HEK293 (cell line): Measurements from ENCODE around the gene CCK.
A peak's percentile ranks its signal among the peaks of the same experiment; 100 is the strongest.

ENCODE experiments used
- CTCF ChIA-PET: fragments of 350-600 bp; formaldehyde crosslinking; extraction: SDS; loops from one replicate; lab custom pipeline; 2021; ENCODE audit warnings: antibody characterized with exemption; lab: Yijun Ruan, JAX
- POLR2A ChIA-PET: fragments of 300-600 bp; formaldehyde crosslinking; extraction: SDS; loops from one replicate; lab custom pipeline; 2020; ENCODE audit warnings: antibody characterized with exemption, inconsistent platforms; lab: Yijun Ruan, JAX
- H3K27ac ChIP-seq: fragments of 200-500 bp; sonication (Bioruptor generic); 2 replicates; pipeline ENCODE4 v1.5.1; 2014; ENCODE audit warnings: low read depth, low read length, control low read depth, inconsistent platforms; ENCODE audit errors: extremely low read depth
- H3K36me3 ChIP-seq, 2 experiments: fragments of 200-500 bp in 1 of 2; sonication (Bioruptor generic) in 1 of 2; 1 replicate in 1 of 2; 2 replicates in 1 of 2; pipeline ENCODE4 v1.5.1; 2014 to 2017; ENCODE audit warnings: inconsistent platforms in 2 of 2, low read length in 2 of 2; ENCODE audit not compliant: control insufficient read depth in 2 of 2, insufficient read depth in 1 of 2
- H3K4me1 ChIP-seq: fragments of 200-500 bp; sonication (Bioruptor generic); 2 replicates; pipeline ENCODE4 v1.5.1; 2014; ENCODE audit warnings: mild to moderate bottlenecking, low read length, inconsistent platforms; ENCODE audit not compliant: control insufficient read depth, insufficient read depth
- H3K4me3 ChIP-seq: 2 replicates; pipeline ENCODE4 v1.5.1; 2011; ENCODE audit warnings: low read depth, mild to moderate bottlenecking, control low read depth, low read length, moderate library complexity
- H3K9me3 ChIP-seq: fragments of 200-500 bp; sonication (Bioruptor generic); 2 replicates; pipeline ENCODE4 v1.5.1; 2014; ENCODE audit warnings: low read depth, low read length, inconsistent platforms; ENCODE audit not compliant: control insufficient read depth, insufficient read depth
- EGR2 ChIP-seq: fragments of 450-650 bp; formaldehyde crosslinking; IDR thresholded peaks from 2 replicates; pipeline ENCODE4 v1.5.1; 2016; ENCODE audit warnings: low read depth, missing biosample characterization, missing genetic modification characterization
- GLIS1 ChIP-seq: fragments of 450-650 bp; formaldehyde crosslinking; IDR thresholded peaks from 2 replicates; pipeline ENCODE4 v1.5.1; 2016; ENCODE audit warnings: missing biosample characterization, missing genetic modification characterization
- KLF1 ChIP-seq: fragments of 450-650 bp; formaldehyde crosslinking; IDR thresholded peaks from 2 replicates; pipeline ENCODE4 v1.5.1; 2016; ENCODE audit warnings: missing biosample characterization, missing genetic modification characterization
- REST ChIP-seq: fragments of 450-650 bp; formaldehyde crosslinking; IDR thresholded peaks from 2 replicates; pipeline ENCODE4 v1.5.1; 2016; ENCODE audit warnings: missing biosample characterization, missing genetic modification characterization
- SCRT2 ChIP-seq: fragments of 450-650 bp; formaldehyde crosslinking; IDR thresholded peaks from 2 replicates; pipeline ENCODE4 v1.5.1; 2016; ENCODE audit warnings: missing biosample characterization, missing genetic modification characterization
- SP2 ChIP-seq: fragments of 450-650 bp; formaldehyde crosslinking; IDR thresholded peaks from 2 replicates; pipeline ENCODE4 v1.5.1; 2016; ENCODE audit warnings: missing biosample characterization, missing genetic modification characterization
- SP7 ChIP-seq: fragments of 450-650 bp; formaldehyde crosslinking; IDR thresholded peaks from 2 replicates; pipeline ENCODE4 v1.5.1; 2016; ENCODE audit warnings: missing biosample characterization, missing genetic modification characterization
- TCF7L2 ChIP-seq: IDR thresholded peaks from 2 replicates; pipeline ENCODE4 v1.6.1; 2011; ENCODE audit warnings: low read depth, mild to moderate bottlenecking, inconsistent platforms, low read length, moderate library complexity, borderline replicate concordance
- ZBTB17 ChIP-seq: fragments of 450-650 bp; formaldehyde crosslinking; IDR thresholded peaks from 2 replicates; pipeline ENCODE4 v1.5.1; 2016; ENCODE audit warnings: missing biosample characterization, missing genetic modification characterization
- ZBTB21 ChIP-seq: fragments of 450-650 bp; formaldehyde crosslinking; IDR thresholded peaks from 2 replicates; pipeline ENCODE4 v1.5.1; 2017; ENCODE audit warnings: missing biosample characterization, missing genetic modification characterization
- ZFHX2 ChIP-seq: fragments of 450-650 bp; formaldehyde crosslinking; conservative IDR thresholded peaks from 2 replicates; pipeline ENCODE4 v1.5.1; 2016; ENCODE audit warnings: missing biosample characterization, missing genetic modification characterization
- ZNF18 ChIP-seq: fragments of 450-650 bp; formaldehyde crosslinking; IDR thresholded peaks from 2 replicates; pipeline ENCODE4 v1.5.1; 2016; ENCODE audit warnings: missing biosample characterization, missing genetic modification characterization
- ZNF274 ChIP-seq, 2 experiments: fragments of 200-500 bp in 1 of 2; fragments of 450-650 bp in 1 of 2; sonication (Bioruptor generic) in 1 of 2; formaldehyde crosslinking in 1 of 2; IDR thresholded peaks; 2 replicates each; pipeline versions ENCODE4 v1.5.1 to v1.6.1; 2014 to 2016; ENCODE audit warnings: borderline replicate concordance in 1 of 2, inconsistent platforms in 1 of 2, low read length in 1 of 2, missing biosample characterization in 1 of 2, missing genetic modification characterization in 1 of 2
- ZNF341 ChIP-seq: fragments of 450-650 bp; formaldehyde crosslinking; IDR thresholded peaks from 2 replicates; pipeline ENCODE4; 2016; ENCODE audit warnings: low read depth, missing biosample characterization, missing genetic modification characterization
- ZNF391 ChIP-seq: fragments of 450-650 bp; formaldehyde crosslinking; IDR thresholded peaks from 2 replicates; pipeline ENCODE4 v1.5.1; 2016; ENCODE audit warnings: low read depth, missing biosample characterization, missing genetic modification characterization, borderline replicate concordance
- ZNF544 ChIP-seq: fragments of 450-650 bp; formaldehyde crosslinking; IDR thresholded peaks from 2 replicates; pipeline ENCODE4 v1.5.0; 2017; ENCODE audit warnings: missing biosample characterization, missing genetic modification characterization
- ZNF558 ChIP-seq: fragments of 450-650 bp; formaldehyde crosslinking; IDR thresholded peaks from 2 replicates; pipeline ENCODE4 v1.5.1; 2016; ENCODE audit warnings: missing biosample characterization, missing genetic modification characterization
- ZNF561 ChIP-seq: fragments of 450-650 bp; IDR thresholded peaks from 2 replicates; pipeline ENCODE4 v1.5.1; 2018; ENCODE audit warnings: missing biosample characterization, missing genetic modification characterization, borderline replicate concordance
- ZNF629 ChIP-seq: fragments of 450-650 bp; formaldehyde crosslinking; IDR thresholded peaks from 2 replicates; pipeline ENCODE4 v1.5.1; 2017; ENCODE audit warnings: missing biosample characterization, missing genetic modification characterization
- ZNF76 ChIP-seq: fragments of 450-650 bp; formaldehyde crosslinking; IDR thresholded peaks from 2 replicates; pipeline ENCODE4; 2016; ENCODE audit warnings: low read depth, missing biosample characterization, missing genetic modification characterization, borderline replicate concordance

CCK gene

DNA sequence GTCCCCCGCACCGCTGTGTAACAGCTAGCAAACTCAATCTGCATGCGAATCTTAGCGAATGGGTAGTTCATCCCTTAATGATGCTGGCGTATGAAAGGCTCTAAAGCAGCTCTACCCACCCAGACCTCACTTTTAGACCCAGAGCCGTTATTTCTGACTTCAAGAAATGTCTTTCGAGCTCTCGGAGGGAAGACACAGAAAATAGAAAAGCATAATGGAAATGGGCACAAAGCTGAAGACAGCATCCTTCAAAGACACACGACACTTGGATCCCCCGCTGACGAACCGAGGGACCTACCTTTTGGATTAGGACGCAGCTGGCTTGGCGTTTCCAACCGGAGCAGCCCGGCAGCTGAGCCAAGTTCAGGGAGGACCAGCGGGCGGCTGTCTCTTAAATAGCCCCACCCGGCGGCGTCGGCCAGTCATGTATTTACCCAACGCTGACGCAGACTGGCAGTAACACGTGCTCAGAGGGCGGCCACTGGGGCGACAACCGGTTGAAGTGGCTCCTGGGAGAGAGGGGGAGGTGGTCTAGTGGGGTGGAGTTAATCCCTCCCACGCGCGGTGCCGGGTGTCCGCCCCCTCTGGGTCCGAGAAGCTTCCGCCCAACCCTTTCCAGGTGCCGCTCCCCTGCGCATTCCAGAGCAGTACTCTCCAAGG is 1.5 kb downstream of the CCK start:
- no peak overlapping the region for H3K4me3 ChIP-seq
- TF ChIP-seq KLF1 (tag by site-specific recombination) = peak; percentile 93
- TF ChIP-seq ZFHX2 (tag by site-specific recombination) = 0 out of 2 replicates have a peak, but pooled peaks have one; percentile 15
- no peak for TF ChIP-seq SP7 (tag by site-specific recombination)
- no peak for TF ChIP-seq ZNF558 (tag by site-specific recombination)
- no peak for TF ChIP-seq ZNF18 (tag by site-specific recombination)
- TF ChIP-seq EGR2 = 0 out of 2 replicates have a peak, but pooled peaks have one; percentile 35
- no peak for TF ChIP-seq ZNF274 (IDR thresholded peaks at IDR 0.05; ENCODE audit: low read length)
- TF ChIP-seq ZNF274 (tag by site-specific recombination; IDR thresholded peaks at IDR 0.05; ENCODE audit: borderline replicate concordance) = no peak
- TF ChIP-seq REST (tag by site-specific recombination) = 0 out of 2 replicates have a peak, but pooled peaks have one; percentile 40
- TF ChIP-seq SP2 (tag by site-specific recombination) = 0 out of 2 replicates have a peak, but pooled peaks have one; percentile 17
- TF ChIP-seq ZBTB21 (tag by site-specific recombination) = no peak
- no peak for TF ChIP-seq ZNF629
- no peak for TF ChIP-seq GLIS1
- TF ChIP-seq ZBTB17 (tag by site-specific recombination) = peak; percentile 63
- no peak for TF ChIP-seq ZNF544
- TF ChIP-seq SCRT2 (tag by site-specific recombination) = 0 out of 2 replicates have a peak, but pooled peaks have one; percentile 15
- TF ChIP-seq ZNF391 (tag by site-specific recombination) = no peak
- no peak for TF ChIP-seq ZNF76 (tag by site-specific recombination)
- no peak for TF ChIP-seq ZNF341 (tag by site-specific recombination)
- no peak for TF ChIP-seq ZNF561 (tag by site-specific recombination)
- TF ChIP-seq TCF7L2 = no peak
- TF ChIP-seq, all 188 proteins: peak for 7
- H3K9me3 ChIP-seq = no peaks in the 10 kb centered on the region
- ChIA-PET POLR2A (no interaction called here), CTCF (interaction anchor here (1.3 kb wide), 1 partner anchor 17 kb away, joined by 3 read pairs; no protein-coding TSS in a partner anchor)
- no peaks in the 10 kb centered on the region for H3K36me3 ChIP-seq
- H3K27ac ChIP-seq = no peak overlapping the region
- no peaks in the 10 kb centered on the region for H3K4me1 ChIP-seq
